ENCODE data around the gene ARMC7. TPM values are rescaled to one million over a fixed set of nuclear protein-coding genes. Genes with fewer than 3 reads are reported as not detected.

The ARMC7 gene
- 4.4 and 4.6 TPM in 2 replicates for total RNA-seq

DNA sequence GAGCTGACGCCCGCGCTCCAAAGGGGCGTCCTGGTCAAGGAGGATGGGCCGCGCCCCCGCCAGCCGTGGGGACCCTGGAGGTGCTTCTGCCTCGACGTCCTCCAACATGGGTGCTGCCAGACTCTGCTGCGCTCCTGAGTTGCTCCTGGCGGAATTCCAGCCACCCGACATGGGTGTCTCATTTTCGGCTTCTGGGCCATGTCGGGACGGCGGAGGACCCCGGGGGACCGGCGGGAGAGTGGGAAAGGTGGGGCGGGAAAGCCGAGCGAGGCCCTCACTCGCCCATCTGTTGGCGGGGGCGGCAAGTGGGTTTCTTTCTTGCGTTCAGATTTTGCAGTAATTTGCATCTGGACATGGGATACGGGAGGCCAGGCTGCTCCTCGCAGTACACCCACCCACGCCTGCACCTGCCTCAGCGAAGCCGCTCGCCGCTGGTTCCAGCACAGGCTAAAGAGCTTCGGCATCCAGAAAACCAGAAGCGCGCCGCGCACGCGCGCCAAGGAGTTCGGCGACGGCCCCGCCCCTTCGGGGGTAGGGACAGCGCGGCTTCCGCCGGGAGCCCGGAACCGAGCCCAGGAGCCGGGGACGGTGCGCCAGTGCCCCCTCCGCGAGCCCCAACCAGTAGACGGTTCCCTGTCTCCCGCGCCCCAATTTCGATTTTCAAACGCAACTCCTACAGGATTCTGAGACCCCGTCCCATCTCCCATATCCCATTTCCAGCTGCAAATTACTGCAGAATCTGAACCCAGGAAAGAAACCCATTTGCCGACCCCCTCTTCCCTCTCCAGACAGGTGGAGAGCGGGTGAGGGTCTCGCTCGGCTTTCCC lies at the start of gene ARMC7:
ARMC7 (plus strand) TSS at position 563 of the 827 bp plus-strand sequence. CDS start 320 bp downstream, outside the sequence.

GRCh38 chr17:75087558-75088453 lies 22.0 kb upstream of the ARMC7 start, which contains the start of gene SLC16A5:
TSS of gene SLC16A5 (plus strand) at chr17:75087954. CDS start at chr17:75093637, 5,683 bp downstream.

DNA sequence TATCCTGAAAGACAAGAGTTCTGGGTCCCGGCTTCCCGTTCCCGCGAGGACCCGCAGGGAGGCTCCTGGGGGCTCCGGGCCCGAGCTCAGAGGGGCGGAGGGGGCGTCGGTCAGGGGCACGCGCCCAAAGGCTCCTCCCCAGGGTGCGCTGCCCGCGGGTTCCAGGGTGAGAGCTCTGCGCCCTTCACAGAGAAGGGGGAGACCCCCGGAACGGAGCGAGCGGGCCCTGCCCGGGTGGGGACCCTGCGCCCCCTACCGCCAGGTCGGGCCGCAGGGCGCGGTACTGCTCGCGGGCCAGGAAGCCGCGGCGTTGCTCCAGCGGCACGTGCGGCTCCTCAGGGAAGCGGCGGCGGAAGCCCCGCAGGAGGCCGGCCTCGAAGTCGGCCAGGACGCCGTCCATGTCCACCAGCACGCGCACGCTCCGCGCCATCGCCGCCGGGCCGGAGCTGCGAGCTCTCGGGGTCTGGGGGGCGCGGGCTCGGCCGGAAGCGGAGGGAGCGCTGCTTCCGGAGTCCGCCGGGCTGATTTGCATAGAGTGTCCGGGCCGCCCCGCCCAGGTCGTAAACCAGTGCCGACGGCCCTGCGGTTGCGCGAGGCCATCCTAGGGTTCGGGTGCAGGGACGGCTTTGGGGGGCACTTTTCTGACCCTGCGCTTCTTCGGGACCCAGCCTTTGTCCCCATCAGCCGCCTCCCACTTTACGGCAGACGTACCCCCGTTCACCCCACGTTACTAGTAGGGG lies 21.7 kb downstream of the ARMC7 start, which contains the start of gene NT5C:
NT5C (minus strand) TSS at position 465 of the 740 bp plus-strand sequence; CDS start at position 430, 35 bp downstream.

DNA sequence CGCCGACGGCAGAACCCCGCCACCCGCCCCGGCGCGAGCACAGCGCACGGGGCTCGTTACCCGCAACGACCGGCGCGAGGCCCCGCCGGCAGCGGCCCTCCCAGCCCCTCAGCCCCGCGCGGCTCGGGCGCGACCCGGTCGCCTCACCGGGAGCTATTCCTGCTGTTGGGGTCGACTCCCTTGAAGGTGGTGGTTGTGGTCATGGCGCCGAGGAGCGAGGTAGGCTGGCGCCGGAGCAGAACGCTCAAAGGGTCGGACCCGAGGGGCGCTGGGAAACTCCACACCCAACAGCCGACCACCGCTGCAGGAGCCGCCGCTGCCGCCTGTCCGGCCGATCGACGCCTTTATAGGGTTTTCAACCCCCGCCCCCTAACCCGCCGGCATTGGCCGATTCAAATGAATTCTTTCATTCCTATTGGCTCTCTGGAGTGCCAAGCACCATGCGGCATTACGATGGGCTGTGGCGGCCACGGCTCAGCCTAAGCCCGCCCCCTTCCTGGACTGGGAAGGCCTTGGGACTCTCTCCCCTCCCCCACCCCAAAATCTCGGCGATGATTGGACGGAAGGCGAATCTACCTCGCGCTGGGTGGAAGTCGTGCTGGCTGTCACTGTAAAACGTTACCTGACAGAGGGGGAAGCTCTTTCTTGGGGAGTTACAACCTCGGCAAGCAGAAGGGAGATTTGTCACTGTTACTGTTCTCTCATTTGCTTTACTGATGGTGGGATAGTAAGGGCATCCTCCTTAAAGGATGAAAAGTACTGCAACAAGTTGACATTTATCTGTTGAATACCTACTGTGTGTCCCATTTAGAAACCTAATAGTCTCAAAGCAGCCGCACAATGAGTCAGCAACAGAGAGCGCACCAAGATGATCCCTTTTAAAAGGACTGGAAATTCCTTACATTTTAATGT lies 44.7 kb downstream of the ARMC7 start, which contains the start of gene JPT1:
JPT1 (minus strand) TSS at position 318 of the 912 bp plus-strand sequence; CDS start at position 203, 115 bp downstream.

Other genes starting within 250 kb of the ARMC7 start
- gene FDXR, start 237.0 kb upstream of the ARMC7 start, total RNA-seq, result 48.2 and 57.8 TPM in 2 replicates
- gene FADS6, start 216.3 kb upstream of the ARMC7 start, total RNA-seq, result 0.74 and 0.85 TPM in 2 replicates
- gene USH1G, start 186.7 kb upstream of the ARMC7 start, total RNA-seq, result 5.2 and 5.6 TPM in 2 replicates
- 0.42 and 0.79 TPM in 2 replicates for gene OTOP2, start 185.7 kb upstream of the ARMC7 start, total RNA-seq
- gene OTOP3, start 174.1 kb upstream of the ARMC7 start, total RNA-seq, result 0.14 and 0.56 TPM in 2 replicates
- 3.8 and 9.2 TPM in 2 replicates for gene HID1, start 137.2 kb upstream of the ARMC7 start, total RNA-seq
- gene CDR2L, start 122.3 kb upstream of the ARMC7 start, total RNA-seq, result 19.4 and 27.5 TPM in 2 replicates
- 80.0 and 116 TPM in 2 replicates for gene MRPL58, start 97.3 kb upstream of the ARMC7 start, total RNA-seq
- gene ATP5PD, start 63.0 kb upstream of the ARMC7 start, total RNA-seq, result 301 and 458 TPM in 2 replicates
- 11.7 and 13.5 TPM in 2 replicates for gene KCTD2, start 62.7 kb upstream of the ARMC7 start, total RNA-seq
- 8.5 and 13.2 TPM in 2 replicates for gene SLC16A5, start 22.0 kb upstream of the ARMC7 start, total RNA-seq
- 93.8 and 111 TPM in 2 replicates for gene NT5C, start 21.8 kb downstream of the ARMC7 start, total RNA-seq
- gene JPT1, start 44.5 kb downstream of the ARMC7 start, total RNA-seq, result 434 and 467 TPM in 2 replicates
- gene SUMO2, start 73.0 kb downstream of the ARMC7 start, total RNA-seq, result 107 TPM in 2 replicates
- 19.4 and 37.3 TPM in 2 replicates for gene NUP85, start 95.7 kb downstream of the ARMC7 start, total RNA-seq
- gene GGA3, start 151.6 kb downstream of the ARMC7 start, total RNA-seq, result 14.4 and 21.2 TPM in 2 replicates
- gene MRPS7, start 151.9 kb downstream of the ARMC7 start, total RNA-seq, result 72.1 and 75.1 TPM in 2 replicates
- 23.2 and 32.6 TPM in 2 replicates for gene MIF4GD, start 161.3 kb downstream of the ARMC7 start, total RNA-seq
- gene SLC25A19, start 179.5 kb downstream of the ARMC7 start, total RNA-seq, result 10.1 and 12.5 TPM in 2 replicates

Measured in airway epithelial cell (primary cell).